Naive thymus-derived CD4-positive, alpha-beta T cell (primary cell): Measurements from ENCODE around the gene CPN2. TPM values are rescaled to one million over a fixed set of nuclear protein-coding genes. Genes with fewer than 3 reads are reported as not detected.
A peak's percentile ranks its signal among the peaks of the same experiment; 100 is the strongest.

Experiments used
- ATAC-seq: fragments of 150-1000 bp; cut with Tn5 transposase; 2 replicates; pipeline ENCODE4 v1.10.0; 2021; ENCODE audit warnings: mild to moderate bottlenecking, moderate library complexity
- CTCF ChIA-PET: fragments of 350-600 bp; sonication (Branson Sonifier 250); formaldehyde crosslinking; loops from one replicate; lab custom pipeline; 2021; ENCODE audit warnings: antibody characterized with exemption; lab: Charles Lee
- POLR2A ChIA-PET: fragments of 350-600 bp; sonication (Branson Sonifier 250); formaldehyde crosslinking; loops from one replicate; lab custom pipeline; 2021; ENCODE audit warnings: antibody characterized with exemption, inconsistent platforms; lab: Charles Lee
- DNase-seq, 9 donors: peaks; one replicate each; pipeline versions ENCODE4 v3.0.0 to v3.0.0-alpha.2; 2020 to 2022; ENCODE audit warnings: mixed read lengths in 1 of 9
- H3K27ac ChIP-seq: one replicate; pipeline ENCODE4 v1.7.0; 2013; ENCODE audit warnings: mild to moderate bottlenecking, low read depth, low read length, moderate library complexity
- H3K27me3 ChIP-seq, 2 donors: one replicate each; pipeline ENCODE4 v1.7.0; 2013; ENCODE audit warnings: low read length in 2 of 2, mild to moderate bottlenecking in 2 of 2, moderate library complexity in 2 of 2; ENCODE audit not compliant: control insufficient read depth in 2 of 2, insufficient read depth in 2 of 2
- H3K36me3 ChIP-seq, 3 experiments: 1 replicate in 2 of 3; 2 replicates in 1 of 3; pipeline ENCODE4 v1.7.0; 2013; ENCODE audit warnings: low read length in 3 of 3, mild to moderate bottlenecking in 3 of 3, moderate library complexity in 1 of 3; ENCODE audit not compliant: insufficient read depth in 3 of 3, control insufficient read depth in 2 of 3
- H3K4me1 ChIP-seq, 2 donors: one replicate each; pipeline ENCODE4 v1.7.0; 2013; ENCODE audit warnings: low read length in 2 of 2, mild to moderate bottlenecking in 2 of 2, moderate library complexity in 1 of 2; ENCODE audit not compliant: control insufficient read depth in 2 of 2, insufficient read depth in 2 of 2
- H3K4me3 ChIP-seq: 2 replicates; pipeline ENCODE4 v1.7.0; 2013; ENCODE audit warnings: mild to moderate bottlenecking, low read length
- H3K9me3 ChIP-seq, 3 experiments: 1 replicate in 2 of 3; 2 replicates in 1 of 3; pipeline ENCODE4 v1.7.0; 2013; ENCODE audit warnings: low read length in 3 of 3; ENCODE audit not compliant: control insufficient read depth in 2 of 3
- H3K27ac Mint-ChIP-seq, 9 donors: one replicate each; pipeline ENCODE4 v1.8.0; 2020 to 2022; ENCODE audit warnings: mixed read lengths in 9 of 9, mild to moderate bottlenecking in 8 of 9, moderate library complexity in 5 of 9, inconsistent platforms in 2 of 9
- H3K27me3 Mint-ChIP-seq, 5 donors: one replicate each; pipeline ENCODE4 v1.8.0; 2021 to 2022; ENCODE audit warnings: mixed read lengths in 5 of 5, mild to moderate bottlenecking in 1 of 5
- H3K36me3 Mint-ChIP-seq, 5 donors: one replicate each; pipeline ENCODE4 v1.8.0; 2020 to 2022; ENCODE audit warnings: mixed read lengths in 5 of 5, mild to moderate bottlenecking in 3 of 5, inconsistent platforms in 1 of 5
- H3K4me1 Mint-ChIP-seq, 7 donors: one replicate each; pipeline ENCODE4 v1.8.0; 2020 to 2022; ENCODE audit warnings: mixed read lengths in 7 of 7, mild to moderate bottlenecking in 3 of 7, inconsistent platforms in 1 of 7
- H3K4me3 Mint-ChIP-seq, 10 donors: one replicate each; pipeline ENCODE4 v1.8.0; 2020 to 2022; ENCODE audit warnings: mild to moderate bottlenecking in 10 of 10, mixed read lengths in 10 of 10, moderate library complexity in 6 of 10, inconsistent platforms in 2 of 10
- H3K9me3 Mint-ChIP-seq, 11 donors: one replicate each; pipeline ENCODE4 v1.8.0; 2020 to 2022; ENCODE audit warnings: mixed read lengths in 11 of 11, mild to moderate bottlenecking in 4 of 11, inconsistent platforms in 1 of 11, moderate library complexity in 1 of 11
- intact Hi-C, 2 donors: fragments of 100-400 bp; cut with micrococcal nuclease; formaldehyde crosslinking; loops; one replicate each; pipeline ENCODE4 v1.15.1; 2023
- polyA plus RNA-seq, 2 donors: library from polyadenylated mRNA; unstranded; fragments of 300-500 nt; fragmentation: Illumina TruSeq; gene quantifications; one replicate each; pipeline ENCODE4 v1.2.3, GENCODE V29; 2021
- total RNA-seq, 6 experiments: library from RNA in 5 of 6; stranded (reverse) in 5 of 6; gene quantifications; 1 replicate in 5 of 6; 2 replicates in 1 of 6; pipeline ENCODE4 v1.2.3 and lab custom pipeline; 2021 to 2026

The CPN2 gene
- total and polyA plus RNA-seq, 7 experiments from 2014 or later, result not detected

GRCh38 chr3:194344012-194344411, 7.1 kb downstream of the CPN2 start:
- CTCF ChIA-PET, result interaction anchor here (0.5 to 15.7 kb wide), 9 partner anchors 10 to 686 kb away, joined by 3 to 256 read pairs (median 3); partner anchors contain the start of gene GP5
- no peaks in the 10 kb centered on the region for H3K4me1 ChIP-seq
- DNase-seq (peak; percentile 36 to 74 (median 59)), ATAC-seq (peak; percentile 82)
- POLR2A ChIA-PET, result interaction anchor here (0.6 to 1.9 kb wide), 3 partner anchors 53 to 79 kb away, joined by 3 to 5 read pairs (median 3); no protein-coding TSS in a partner anchor
- Mint-ChIP-seq H3K27ac (no peak overlapping the region), H3K4me1 (peaks cover 0 to 5% (median 0%) of the 10 kb centered on the region in 7 donors), H3K4me3 (no peak overlapping the region), H3K27me3 (peaks cover 0 to 7% (median 7%) of the 10 kb centered on the region in 5 donors), H3K36me3 (no peaks in the 10 kb centered on the region), H3K9me3 (no peaks in the 10 kb centered on the region)
- H3K4me3 ChIP-seq, result no peak overlapping the region
- intact Hi-C loops, result loop anchor here (1.0 to 2.0 kb wide), 3 partner anchors 11 to 61 kb away; no protein-coding TSS in a partner anchor
- H3K27me3 ChIP-seq, result no peaks in the 10 kb centered on the region
- H3K9me3 ChIP-seq, result no peaks in the 10 kb centered on the region
- H3K36me3 ChIP-seq, result no peaks in the 10 kb centered on the region
- H3K27ac ChIP-seq, result no peak overlapping the region

GRCh38 chr3:194343561-194343893, 7.6 kb downstream of the CPN2 start:
- H3K4me3 Mint-ChIP-seq, result no peak overlapping the region
- Histone ChIP-seq H3K9me3 (no peaks in the 10 kb centered on the region), H3K27ac (no peak overlapping the region), H3K4me3 (no peak overlapping the region), H3K36me3 (no peaks in the 10 kb centered on the region), H3K4me1 (no peaks in the 10 kb centered on the region), H3K27me3 (no peaks in the 10 kb centered on the region)
- peaks cover 0 to 7% (median 7%) of the 10 kb centered on the region in 5 donors for H3K27me3 Mint-ChIP-seq
- intact Hi-C loops, result no loop called here
- no peak overlapping the region for H3K27ac Mint-ChIP-seq
- ATAC-seq (no peak), DNase-seq (no peak)
- H3K9me3 Mint-ChIP-seq, result no peaks in the 10 kb centered on the region
- POLR2A ChIA-PET, result interaction anchor here (1.0 to 1.9 kb wide), 2 partner anchors 54 to 60 kb away, joined by 3 to 5 read pairs; no protein-coding TSS in a partner anchor
- peaks cover 0 to 5% (median 0%) of the 10 kb centered on the region in 7 donors for H3K4me1 Mint-ChIP-seq
- H3K36me3 Mint-ChIP-seq, result no peaks in the 10 kb centered on the region
- CTCF ChIA-PET, result interaction anchor here (0.7 to 15.7 kb wide), 5 partner anchors 9 to 685 kb away, joined by 3 to 256 read pairs (median 4); partner anchors contain the start of gene GP5

GRCh38 chr3:194342861-194343560, 8.1 kb downstream of the CPN2 start:
- Histone ChIP-seq H3K4me3 (no peak overlapping the region), H3K27ac (no peak overlapping the region), H3K27me3 (no peaks in the 10 kb centered on the region), H3K4me1 (no peaks in the 10 kb centered on the region), H3K9me3 (no peaks in the 10 kb centered on the region), H3K36me3 (no peaks in the 10 kb centered on the region)
- no peak overlapping the region for H3K27ac Mint-ChIP-seq
- ATAC-seq (no peak), DNase-seq (no peak)
- H3K9me3 Mint-ChIP-seq, result no peaks in the 10 kb centered on the region
- intact Hi-C loops, result no loop called here
- H3K27me3 Mint-ChIP-seq, result peaks cover 0 to 7% (median 7%) of the 10 kb centered on the region in 5 donors
- POLR2A ChIA-PET, result interaction anchor here (1.9 kb wide), 1 partner anchor 54 kb away, joined by 5 read pairs; no protein-coding TSS in a partner anchor
- H3K36me3 Mint-ChIP-seq, result no peaks in the 10 kb centered on the region
- H3K4me1 Mint-ChIP-seq, result peaks cover 0 to 5% (median 0%) of the 10 kb centered on the region in 7 donors
- CTCF ChIA-PET, result interaction anchor here (0.7 to 15.7 kb wide), 5 partner anchors 9 to 684 kb away, joined by 3 to 256 read pairs (median 4); partner anchors contain the start of gene GP5
- no peak overlapping the region for H3K4me3 Mint-ChIP-seq

GRCh38 chr3:194340757-194341400, 10.2 kb downstream of the CPN2 start:
- ChIA-PET CTCF (interaction anchor here (1.6 to 15.7 kb wide), 2 partner anchors 10 to 61 kb away, joined by 4 to 256 read pairs; partner anchors contain the start of gene GP5), POLR2A (interaction anchor here (0.5 kb wide), 1 partner anchor 36 kb away, joined by 3 read pairs; no protein-coding TSS in a partner anchor)
- no peaks in the 10 kb centered on the region for H3K4me1 ChIP-seq
- intact Hi-C loops, result no loop called here
- no peaks in the 10 kb centered on the region for H3K27me3 ChIP-seq
- no peaks in the 10 kb centered on the region for H3K36me3 ChIP-seq
- ATAC-seq (no peak), DNase-seq (no peak)
- H3K4me1 Mint-ChIP-seq, result peaks cover 0 to 5% (median 0%) of the 10 kb centered on the region in 7 donors
- H3K4me3 Mint-ChIP-seq, result no peak overlapping the region
- H3K27ac Mint-ChIP-seq, result no peak overlapping the region
- no peak overlapping the region for H3K27ac ChIP-seq
- no peak overlapping the region for H3K4me3 ChIP-seq
- H3K9me3 Mint-ChIP-seq, result no peaks in the 10 kb centered on the region
- peaks cover 0 to 17% (median 7%) of the 10 kb centered on the region in 5 donors for H3K27me3 Mint-ChIP-seq
- H3K36me3 Mint-ChIP-seq, result no peaks in the 10 kb centered on the region
- H3K9me3 ChIP-seq, result no peaks in the 10 kb centered on the region

GRCh38 chr3:194339840-194340239, 11.3 kb downstream of the CPN2 start:
- Histone ChIP-seq H3K36me3 (no peaks in the 10 kb centered on the region), H3K9me3 (no peaks in the 10 kb centered on the region), H3K27me3 (no peaks in the 10 kb centered on the region), H3K4me3 (no peak overlapping the region), H3K4me1 (no peaks in the 10 kb centered on the region), H3K27ac (no peak overlapping the region)
- H3K9me3 Mint-ChIP-seq, result no peaks in the 10 kb centered on the region
- intact Hi-C loops, result no loop called here
- ChIA-PET CTCF (interaction anchor here (15.7 kb wide), 1 partner anchor 62 kb away, joined by 256 read pairs; the partner anchor contains the start of gene GP5), POLR2A (no interaction called here)
- H3K27me3 Mint-ChIP-seq, result peaks cover 0 to 17% (median 7%) of the 10 kb centered on the region in 5 donors
- no peak for DNase-seq
- no peak overlapping the region for H3K27ac Mint-ChIP-seq
- no peak overlapping the region for H3K4me3 Mint-ChIP-seq
- ATAC-seq, result no peak
- H3K36me3 Mint-ChIP-seq, result no peaks in the 10 kb centered on the region
- H3K4me1 Mint-ChIP-seq, result peaks cover 0 to 5% (median 0%) of the 10 kb centered on the region in 7 donors

- peak overlapping the region in 1 of 9 donors; percentile 80 for H3K27ac Mint-ChIP-seq
- no peaks in the 10 kb centered on the region for H3K27me3 ChIP-seq
- intact Hi-C loops, result no loop called here
- H3K4me3 Mint-ChIP-seq, result no peak overlapping the region
- H3K36me3 Mint-ChIP-seq, result no peaks in the 10 kb centered on the region
- H3K27me3 Mint-ChIP-seq, result peaks cover 0 to 17% (median 7%) of the 10 kb centered on the region in 5 donors
- ATAC-seq, result no peak
- H3K4me3 ChIP-seq, result no peak overlapping the region
- ChIA-PET CTCF (interaction anchor here (15.7 kb wide), 1 partner anchor 63 kb away, joined by 256 read pairs; the partner anchor contains the start of gene GP5), POLR2A (no interaction called here)
- H3K36me3 ChIP-seq, result no peaks in the 10 kb centered on the region
- no peak for DNase-seq
- H3K9me3 Mint-ChIP-seq, result no peaks in the 10 kb centered on the region
- H3K9me3 ChIP-seq, result no peaks in the 10 kb centered on the region
- no peaks in the 10 kb centered on the region for H3K4me1 ChIP-seq
- no peak overlapping the region for H3K27ac ChIP-seq
- peaks cover 0 to 5% (median 0%) of the 10 kb centered on the region in 7 donors for H3K4me1 Mint-ChIP-seq
These were observed 11.8 kb downstream of the CPN2 start for GRCh38 chr3:194339356-194339755.
